HT1080 (cell line): ENCODE data around the gene ING5. TPM values are rescaled to one million over a fixed set of nuclear protein-coding genes. Genes with fewer than 3 reads are reported as not detected.

ENCODE experiments used
- DNase-seq: peaks from one replicate; pipeline ENCODE4 v3.0.0-alpha.2; 2015; ENCODE audit warnings: low read depth
- total RNA-seq: library from RNA; depleted of rRNA; stranded (reverse); fragments of >200 nt; shearing (Covaris generic); gene quantifications from 2 replicates; pipeline ENCODE4 v1.2.3, GENCODE V29; 2014; rRNA removed

ING5 gene
- total RNA-seq, 1 experiment from 2014 or later = 29.7 TPM

GRCh38 chr2:241775223-241776177, 73.7 kb downstream of the ING5 start:
- DNase-seq = no peak

- DNase-seq = no peak
These were observed 74.7 kb downstream of the ING5 start, which contains the start of gene GAL3ST2 for GRCh38 chr2:241776336-241777169. Gene GAL3ST2 (plus strand): TSS chr2:241776822. CDS start chr2:241776956, 134 bp downstream.

- DNase-seq = no peak
These were observed 75.4 kb downstream of the ING5 start for GRCh38 chr2:241777170-241777685.

GRCh38 chr2:241777686-241778627, 76.1 kb downstream of the ING5 start:
- DNase-seq = no peak

Other genes with a start within 250 kb of the ING5 start
- 177 and 197 TPM in 2 replicates for gene STK25, start 193.5 kb upstream of the ING5 start, total RNA-seq
- 21.6 and 22.8 TPM in 2 replicates for gene BOK, start 143.3 kb upstream of the ING5 start, total RNA-seq
- gene THAP4, start 64.9 kb upstream of the ING5 start, total RNA-seq = 103 TPM in 2 replicates
- 67.6 and 69.7 TPM in 2 replicates for gene ATG4B, start 64.3 kb upstream of the ING5 start, total RNA-seq
- 142 and 151 TPM in 2 replicates for gene DTYMK, start 15.2 kb upstream of the ING5 start, total RNA-seq
- gene D2HGDH, start 32.6 kb downstream of the ING5 start, total RNA-seq = 14.5 and 15.3 TPM in 2 replicates
- not detected in 2 replicates for gene GAL3ST2, start 74.8 kb downstream of the ING5 start, total RNA-seq
- 1.4 TPM in 1 of 2 replicates, not detected in the other for gene NEU4, start 107.2 kb downstream of the ING5 start, total RNA-seq
- not detected in 2 replicates for gene PDCD1, start 156.9 kb downstream of the ING5 start, total RNA-seq
- gene RTP5, start 167.7 kb downstream of the ING5 start, total RNA-seq = not detected in 2 replicates